HuH-7 (cell line): Measurements from ENCODE around the gene LRRC14B.
"Not testable (repeated sequence)": the region's sequence is repeated elsewhere in the genome, so short reads cannot be mapped to it uniquely, and the experiment has no call there.

Source experiments
- DNase-seq: peaks from one replicate; pipeline ENCODE4 v3.0.0; 2011; ENCODE audit warnings: low spot score

The LRRC14B gene

GRCh38 chr5:241045-241669 is 49.9 kb downstream of the LRRC14B start:
- DNase-seq, result not testable (repeated sequence)

- DNase-seq, result not testable (repeated sequence)
These were observed 52.5 kb downstream of the LRRC14B start for GRCh38 chr5:243683-244367.

- DNase-seq, result not testable (repeated sequence)
These were observed 54.4 kb downstream of the LRRC14B start for GRCh38 chr5:245717-246116.
